NCI-H1694 (cell line): Measurements from ENCODE around the gene MED1.
A peak's percentile ranks its signal among the peaks of the same experiment; 100 is the strongest.
"Not testable (repeated sequence)": the region's sequence is repeated elsewhere in the genome, so short reads cannot be mapped to it uniquely, and the experiment has no call there.

Source experiments
- DNase-seq: peaks from one replicate; lab custom pipeline; 2025; lab: John Stamatoyannopoulos, UW

MED1 gene

GRCh38 chr17:39450847-39451581 lies at the start of gene MED1:
TSS of gene MED1 (minus strand) at chr17:39451263. CDS start at chr17:39451062, 201 bp downstream.
- peak; percentile 100 for DNase-seq

DNA sequence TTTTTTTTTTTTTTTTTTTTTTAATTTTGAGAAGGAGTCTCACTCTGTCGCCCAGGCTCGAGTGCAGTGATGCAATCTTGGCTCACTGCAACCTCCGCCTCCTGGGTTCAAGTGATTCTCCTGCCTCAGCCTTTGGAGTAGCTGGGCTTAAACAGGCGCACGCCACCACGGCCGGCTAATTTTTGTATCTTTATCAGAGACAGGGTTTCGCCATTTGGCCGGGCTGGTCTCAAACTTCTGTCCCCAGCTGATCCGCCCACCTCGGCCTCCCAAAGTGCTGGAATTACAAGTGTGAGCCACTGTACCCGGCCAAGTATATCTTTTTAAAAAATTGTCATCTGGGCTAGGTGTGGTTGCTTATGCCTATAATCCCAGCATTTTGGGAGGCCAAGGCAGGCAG lies 45.9 kb upstream of the MED1 start:
- not testable (repeated sequence) for DNase-seq

- no peak for DNase-seq
These were observed 36.9 kb upstream of the MED1 start for GRCh38 chr17:39487946-39488345.

GRCh38 chr17:39487490-39487889 lies 36.4 kb upstream of the MED1 start:
- DNase-seq: not testable (repeated sequence)

DNA sequence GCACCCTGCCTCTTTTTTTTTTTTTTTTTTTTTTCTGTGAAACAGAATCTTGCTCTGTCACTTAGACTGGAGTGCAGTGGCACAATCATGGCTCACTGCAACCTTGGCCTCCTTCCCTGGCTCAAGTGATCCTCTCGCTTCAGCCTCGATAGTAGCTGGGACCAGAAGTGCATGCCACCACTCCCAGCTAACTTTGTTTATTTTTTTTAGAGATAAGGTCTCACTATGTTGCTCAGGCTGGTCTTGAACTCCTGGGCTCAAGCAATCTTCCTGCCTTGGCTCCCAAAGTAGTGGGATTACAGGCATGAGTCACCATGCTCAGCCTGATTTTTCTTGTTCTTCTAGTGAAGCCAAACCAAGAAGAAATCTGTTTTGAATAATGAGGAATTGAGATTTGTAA lies 35.2 kb upstream of the MED1 start:
- no peak for DNase-seq

- DNase-seq: no peak
These were observed 34.5 kb upstream of the MED1 start for GRCh38 chr17:39485555-39485954.

DNA sequence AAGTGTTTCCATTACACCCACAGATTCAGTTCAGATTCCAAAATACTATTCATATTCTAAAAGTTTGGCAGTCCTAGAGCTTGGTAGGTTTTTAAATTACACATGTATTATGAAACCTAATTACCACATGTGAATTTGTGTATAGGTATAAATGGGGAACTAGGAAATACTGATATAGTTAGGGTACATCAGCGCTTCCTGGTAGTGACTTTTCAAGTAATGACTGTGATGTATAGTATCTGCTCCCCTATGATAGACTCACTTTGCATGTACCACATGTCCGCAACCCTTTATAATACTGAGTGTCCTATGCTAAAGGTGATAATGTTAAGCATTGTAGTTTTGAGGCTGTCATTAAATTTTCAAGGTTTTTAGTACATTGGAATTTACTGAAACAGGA lies 33.1 kb upstream of the MED1 start:
- no peak for DNase-seq

DNA sequence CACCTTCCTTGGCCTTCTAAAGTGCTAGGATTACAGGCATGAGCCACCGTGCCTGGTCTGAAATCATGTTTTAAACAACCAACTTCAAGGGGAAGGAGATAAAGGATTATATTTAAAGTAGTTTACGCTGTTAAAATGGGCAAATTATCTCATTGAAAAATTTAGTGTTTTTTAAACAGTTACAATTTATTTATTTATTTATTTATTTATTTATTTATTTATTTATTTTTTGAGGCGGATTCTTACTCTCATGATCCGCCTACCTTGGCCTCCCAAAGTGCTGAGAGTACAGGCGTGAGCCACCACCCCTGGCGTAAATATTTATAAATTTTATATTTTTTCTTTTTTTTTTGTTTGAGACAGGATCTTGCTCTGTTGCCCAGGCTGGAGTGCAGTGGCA lies 32.4 kb upstream of the MED1 start:
- no peak for DNase-seq

- DNase-seq: not testable (repeated sequence)
These were observed 28.6 kb upstream of the MED1 start for GRCh38 chr17:39479631-39480030.

- DNase-seq: no peak
These were observed 22.2 kb upstream of the MED1 start for GRCh38 chr17:39473310-39473709.

DNA sequence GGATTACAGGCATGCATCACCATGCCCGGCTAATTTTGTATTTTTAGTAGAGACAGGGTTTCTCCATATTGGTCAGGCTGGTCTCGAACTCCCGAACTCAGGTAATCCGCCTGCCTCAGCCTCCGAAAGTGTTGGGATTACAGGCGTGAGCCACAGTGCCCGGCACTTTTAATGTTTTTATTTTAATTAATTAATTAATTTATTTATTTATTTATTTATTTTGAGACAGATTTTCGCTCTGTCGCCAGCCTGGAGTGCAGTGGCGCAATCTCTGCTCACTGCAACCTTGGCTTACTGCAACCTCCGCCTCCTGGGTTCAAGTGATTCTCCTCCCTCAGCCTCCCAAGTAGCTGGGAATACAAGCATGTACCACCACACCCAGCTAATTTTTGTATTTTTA lies 17.5 kb upstream of the MED1 start:
- not testable (repeated sequence) for DNase-seq

DNA sequence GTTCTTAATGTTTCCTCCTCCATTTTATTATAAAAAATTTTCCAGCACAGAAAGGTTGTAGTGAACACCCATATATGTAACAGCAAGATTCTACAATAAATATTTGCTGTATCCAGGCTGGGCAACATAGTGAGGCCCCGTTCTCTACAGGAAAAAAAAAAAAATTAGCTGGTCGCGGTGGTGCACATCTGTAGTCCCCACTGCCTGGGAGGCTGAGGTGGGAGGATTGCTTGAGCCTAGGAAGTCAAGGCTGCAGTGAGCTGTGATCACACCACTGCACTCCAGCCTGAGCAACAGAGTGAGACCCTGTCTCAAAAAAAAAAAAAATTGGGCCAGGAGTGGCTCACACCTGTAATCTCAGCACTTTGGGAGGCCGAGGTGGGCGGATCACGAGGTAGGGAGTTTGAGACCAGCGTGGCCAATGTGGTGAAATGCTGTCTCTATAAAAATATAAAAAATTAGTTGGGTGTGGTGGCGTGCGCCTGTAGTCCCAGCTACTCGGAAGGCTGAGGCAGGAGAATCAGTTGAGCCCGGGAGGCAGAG lies 13.6 kb upstream of the MED1 start:
- DNase-seq: not testable (repeated sequence)

DNA sequence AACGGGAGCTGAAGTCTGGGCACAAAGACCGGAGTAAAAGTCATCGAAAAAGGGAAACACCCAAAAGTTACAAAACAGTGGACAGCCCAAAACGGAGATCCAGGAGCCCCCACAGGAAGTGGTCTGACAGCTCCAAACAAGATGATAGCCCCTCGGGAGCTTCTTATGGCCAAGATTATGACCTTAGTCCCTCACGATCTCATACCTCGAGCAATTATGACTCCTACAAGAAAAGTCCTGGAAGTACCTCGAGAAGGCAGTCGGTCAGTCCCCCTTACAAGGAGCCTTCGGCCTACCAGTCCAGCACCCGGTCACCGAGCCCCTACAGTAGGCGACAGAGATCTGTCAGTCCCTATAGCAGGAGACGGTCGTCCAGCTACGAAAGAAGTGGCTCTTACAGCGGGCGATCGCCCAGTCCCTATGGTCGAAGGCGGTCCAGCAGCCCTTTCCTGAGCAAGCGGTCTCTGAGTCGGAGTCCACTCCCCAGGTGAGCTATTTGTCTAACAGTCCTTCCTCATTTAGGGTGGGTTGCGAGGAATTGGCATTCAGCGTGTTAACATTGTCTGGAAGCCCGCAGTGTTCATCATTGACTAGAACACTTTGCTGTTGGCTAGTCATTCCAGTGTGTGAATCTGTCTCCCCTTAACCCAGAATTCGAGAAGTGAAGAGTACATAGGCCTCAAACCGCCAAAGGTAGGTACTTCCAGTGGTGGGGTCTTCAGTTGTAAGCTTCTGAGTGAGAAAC lies 11.7 kb upstream of the MED1 start:
- no peak for DNase-seq

DNA sequence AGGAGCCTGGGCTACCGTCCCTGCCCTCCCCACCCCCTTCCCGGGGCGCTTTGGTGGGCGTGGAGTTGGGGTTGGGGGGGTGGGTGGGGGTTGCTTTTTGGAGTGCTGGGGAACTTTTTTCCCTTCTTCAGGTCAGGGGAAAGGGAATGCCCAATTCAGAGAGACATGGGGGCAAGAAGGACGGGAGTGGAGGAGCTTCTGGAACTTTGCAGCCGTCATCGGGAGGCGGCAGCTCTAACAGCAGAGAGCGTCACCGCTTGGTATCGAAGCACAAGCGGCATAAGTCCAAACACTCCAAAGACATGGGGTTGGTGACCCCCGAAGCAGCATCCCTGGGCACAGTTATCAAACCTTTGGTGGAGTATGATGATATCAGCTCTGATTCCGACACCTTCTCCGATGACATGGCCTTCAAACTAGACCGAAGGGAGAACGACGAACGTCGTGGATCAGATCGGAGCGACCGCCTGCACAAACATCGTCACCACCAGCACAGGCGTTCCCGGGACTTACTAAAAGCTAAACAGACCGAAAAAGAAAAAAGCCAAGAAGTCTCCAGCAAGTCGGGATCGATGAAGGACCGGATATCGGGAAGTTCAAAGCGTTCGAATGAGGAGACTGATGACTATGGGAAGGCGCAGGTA lies 11.0 kb upstream of the MED1 start:
- peak; percentile 35 for DNase-seq

- peak; percentile 100 for DNase-seq
These were observed 10.3 kb upstream of the MED1 start, which contains the start of gene CDK12 for GRCh38 chr17:39461113-39461925. TSS of gene CDK12 (plus strand) at chr17:39461486. CDS start at chr17:39462072, 586 bp downstream.

DNA sequence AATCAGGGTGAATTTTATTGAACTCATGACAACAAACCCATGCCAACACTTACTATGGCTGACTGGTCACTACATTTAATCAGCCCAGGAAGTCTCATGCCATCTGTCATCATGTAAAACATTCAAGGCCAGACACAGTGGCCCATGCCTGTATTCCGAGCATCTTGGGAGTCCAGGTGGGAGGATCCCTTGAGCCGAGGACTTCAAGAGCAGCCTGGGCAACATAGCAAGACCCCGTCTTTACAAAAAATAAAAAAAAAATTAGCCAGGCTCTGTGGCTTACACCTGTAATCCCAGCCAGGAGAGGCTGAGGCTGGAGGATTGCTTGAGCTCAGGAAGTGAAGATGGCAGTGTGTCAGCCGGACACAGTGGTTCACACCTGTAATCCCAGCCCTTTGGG lies 4.9 kb upstream of the MED1 start:
- no peak for DNase-seq

DNA sequence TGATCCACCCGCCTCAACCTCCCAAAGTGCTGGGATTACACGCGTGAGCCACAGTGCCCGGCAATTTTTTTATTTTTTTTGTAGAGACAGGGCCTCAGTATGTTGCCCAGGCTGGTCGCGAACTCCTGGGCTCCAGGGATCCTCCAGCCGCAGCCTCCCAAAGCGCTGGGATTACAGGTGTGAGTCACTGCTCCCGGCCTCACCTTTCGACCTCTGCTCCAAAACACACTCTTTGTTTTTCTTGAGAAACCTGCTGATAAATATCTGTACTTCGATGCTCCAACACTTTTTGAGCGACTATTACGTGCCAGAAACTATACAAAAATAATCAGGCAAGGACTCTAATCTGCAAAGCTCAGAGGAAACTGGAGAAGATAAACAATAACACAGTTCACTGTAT lies 1.0 kb downstream of the MED1 start:
- DNase-seq: no peak

DNA sequence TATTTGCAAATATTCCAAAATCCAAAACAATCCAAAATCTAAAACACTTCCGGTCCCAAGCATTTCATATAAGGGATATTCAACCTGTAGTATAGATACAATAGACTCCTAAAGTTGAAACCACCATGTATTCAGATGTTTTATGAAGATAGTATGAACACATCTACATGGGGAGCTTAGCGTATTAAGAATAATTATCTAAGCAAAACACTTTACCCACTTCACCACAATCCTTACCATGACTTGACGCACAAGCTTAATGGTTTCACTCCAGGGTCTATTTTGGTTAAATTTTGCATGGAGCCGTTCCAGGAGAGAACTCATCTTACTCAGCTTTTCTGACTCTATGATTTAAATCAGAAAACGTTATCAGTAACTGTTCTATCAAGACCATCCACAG lies 3.5 kb downstream of the MED1 start:
- no peak for DNase-seq

- DNase-seq: no peak
These were observed 7.7 kb downstream of the MED1 start for GRCh38 chr17:39443326-39443725.

- DNase-seq: not testable (repeated sequence)
These were observed 11.2 kb downstream of the MED1 start for GRCh38 chr17:39439868-39440267.

DNA sequence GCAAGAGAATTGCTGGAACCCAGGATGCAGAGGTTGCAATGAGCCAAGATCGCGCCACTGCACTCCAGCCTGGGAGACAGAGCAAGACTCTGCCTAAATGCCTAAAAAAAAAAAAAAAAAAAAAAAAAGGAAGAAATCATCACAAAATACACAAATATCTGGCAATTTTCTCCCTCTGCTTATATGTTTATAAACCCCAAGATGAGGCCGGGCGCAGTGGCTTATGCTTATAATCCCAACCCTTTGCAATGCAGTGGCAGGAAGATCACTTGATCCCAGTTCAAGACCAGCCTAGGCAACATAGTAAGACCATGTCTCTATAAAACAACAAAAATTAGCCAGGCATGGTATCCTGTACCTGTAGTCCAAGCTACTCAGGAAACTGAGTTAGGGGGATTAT lies 21.5 kb downstream of the MED1 start:
- DNase-seq: no peak

DNA sequence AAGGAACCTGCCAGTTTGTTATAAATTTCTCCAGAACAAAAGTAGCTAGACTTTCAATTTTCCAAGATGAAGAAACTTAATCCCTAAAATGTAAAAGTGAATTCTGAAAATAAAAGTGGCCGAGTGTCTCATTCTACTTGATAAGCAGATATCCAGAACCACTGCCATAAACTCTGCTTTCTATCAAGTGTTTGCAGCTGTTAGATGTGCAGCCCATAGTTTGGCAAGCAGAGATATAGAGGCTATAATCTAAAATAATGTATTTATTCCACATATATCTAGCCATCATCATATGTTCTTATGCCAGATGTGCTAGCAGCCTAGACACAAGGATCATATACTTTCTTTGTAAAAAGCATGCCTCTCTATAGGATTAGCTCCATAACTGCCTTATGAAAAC lies 34.9 kb downstream of the MED1 start:
- DNase-seq: no peak
